Glutamatergic neuron (in vitro differentiated cells): ENCODE data around the gene CNNM1. TPM values are rescaled to one million over a fixed set of nuclear protein-coding genes. Genes with fewer than 3 reads are reported as not detected.

ENCODE experiments used
- DNase-seq: peaks from one replicate; pipeline ENCODE4 v3.0.0; 2022
- H3K27ac Mint-ChIP-seq: one replicate; pipeline ENCODE4 v1.8.0; 2020; ENCODE audit warnings: mild to moderate bottlenecking, mixed read lengths, inconsistent platforms; ENCODE audit not compliant: unreplicated experiment
- H3K27me3 Mint-ChIP-seq: one replicate; pipeline ENCODE4 v1.8.0; 2020; ENCODE audit warnings: mild to moderate bottlenecking, moderate library complexity, mixed read lengths, inconsistent platforms; ENCODE audit not compliant: unreplicated experiment
- H3K36me3 Mint-ChIP-seq: one replicate; pipeline ENCODE4 v1.8.0; 2020; ENCODE audit warnings: mild to moderate bottlenecking, mixed read lengths, inconsistent platforms; ENCODE audit not compliant: unreplicated experiment
- H3K4me1 Mint-ChIP-seq: one replicate; pipeline ENCODE4 v1.8.0; 2020; ENCODE audit warnings: mild to moderate bottlenecking, low read depth, mixed read lengths, inconsistent platforms; ENCODE audit not compliant: unreplicated experiment
- H3K4me3 Mint-ChIP-seq: one replicate; pipeline ENCODE4 v1.8.0; 2020; ENCODE audit warnings: mild to moderate bottlenecking, mixed read lengths, inconsistent platforms; ENCODE audit not compliant: unreplicated experiment
- H3K9me3 Mint-ChIP-seq: one replicate; pipeline ENCODE4 v1.8.0; 2020; ENCODE audit warnings: mild to moderate bottlenecking, moderate library complexity, mixed read lengths, inconsistent platforms; ENCODE audit not compliant: unreplicated experiment
- total RNA-seq: library from RNA; stranded (reverse); fragmentation: NEBNext Ultra II Directional; extraction: Animal tissue kit (Norgen Biotek cat#: 25700); gene quantifications from one replicate; pipeline ENCODE4 v1.2.1, GENCODE V29; 2021; ENCODE audit not compliant: unreplicated experiment
- TF ChIP-seq, protein P1 (sequence below): fragments of 200-600 bp; sonication (generic); IDR thresholded peaks from one replicate; pipeline ENCODE4 v1.5.0; 2021; ENCODE audit not compliant: partially characterized antibody, unreplicated experiment

CNNM1 gene
- total RNA-seq, 1 donor from 2014 or later, result 0.10 TPM

DNA sequence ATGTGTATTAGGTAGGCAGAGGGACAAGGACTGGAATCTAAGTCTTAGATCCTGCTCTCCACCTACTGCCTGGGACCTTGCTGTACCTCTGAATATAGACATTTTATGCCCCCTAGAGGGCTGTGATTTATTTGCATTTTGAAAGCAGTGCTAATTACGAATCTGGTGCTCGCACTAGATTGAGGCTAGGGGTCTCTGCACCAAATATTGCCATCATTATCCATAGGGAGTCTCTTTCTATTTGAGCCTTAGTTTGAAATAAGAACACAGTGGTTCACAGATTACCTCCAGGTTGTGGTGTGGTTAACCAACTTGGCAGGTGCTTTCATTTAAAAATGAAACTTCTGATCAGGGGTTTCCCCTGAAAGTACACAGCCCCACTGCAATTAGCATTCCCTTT, 41.8 kb downstream of the CNNM1 start:
- H3K4me1 Mint-ChIP-seq, result no peaks in the 10 kb centered on the region
- no peak overlapping the region for H3K4me3 Mint-ChIP-seq
- TF ChIP-seq, protein P1, sequence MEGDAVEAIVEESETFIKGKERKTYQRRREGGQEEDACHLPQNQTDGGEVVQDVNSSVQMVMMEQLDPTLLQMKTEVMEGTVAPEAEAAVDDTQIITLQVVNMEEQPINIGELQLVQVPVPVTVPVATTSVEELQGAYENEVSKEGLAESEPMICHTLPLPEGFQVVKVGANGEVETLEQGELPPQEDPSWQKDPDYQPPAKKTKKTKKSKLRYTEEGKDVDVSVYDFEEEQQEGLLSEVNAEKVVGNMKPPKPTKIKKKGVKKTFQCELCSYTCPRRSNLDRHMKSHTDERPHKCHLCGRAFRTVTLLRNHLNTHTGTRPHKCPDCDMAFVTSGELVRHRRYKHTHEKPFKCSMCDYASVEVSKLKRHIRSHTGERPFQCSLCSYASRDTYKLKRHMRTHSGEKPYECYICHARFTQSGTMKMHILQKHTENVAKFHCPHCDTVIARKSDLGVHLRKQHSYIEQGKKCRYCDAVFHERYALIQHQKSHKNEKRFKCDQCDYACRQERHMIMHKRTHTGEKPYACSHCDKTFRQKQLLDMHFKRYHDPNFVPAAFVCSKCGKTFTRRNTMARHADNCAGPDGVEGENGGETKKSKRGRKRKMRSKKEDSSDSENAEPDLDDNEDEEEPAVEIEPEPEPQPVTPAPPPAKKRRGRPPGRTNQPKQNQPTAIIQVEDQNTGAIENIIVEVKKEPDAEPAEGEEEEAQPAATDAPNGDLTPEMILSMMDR, result peak; percentile 52
- peaks cover 4% of the 10 kb centered on the region for H3K27me3 Mint-ChIP-seq
- peaks cover 2% of the 10 kb centered on the region for H3K9me3 Mint-ChIP-seq
- no peaks in the 10 kb centered on the region for H3K36me3 Mint-ChIP-seq
- no peak for DNase-seq
- no peak overlapping the region for H3K27ac Mint-ChIP-seq

DNA sequence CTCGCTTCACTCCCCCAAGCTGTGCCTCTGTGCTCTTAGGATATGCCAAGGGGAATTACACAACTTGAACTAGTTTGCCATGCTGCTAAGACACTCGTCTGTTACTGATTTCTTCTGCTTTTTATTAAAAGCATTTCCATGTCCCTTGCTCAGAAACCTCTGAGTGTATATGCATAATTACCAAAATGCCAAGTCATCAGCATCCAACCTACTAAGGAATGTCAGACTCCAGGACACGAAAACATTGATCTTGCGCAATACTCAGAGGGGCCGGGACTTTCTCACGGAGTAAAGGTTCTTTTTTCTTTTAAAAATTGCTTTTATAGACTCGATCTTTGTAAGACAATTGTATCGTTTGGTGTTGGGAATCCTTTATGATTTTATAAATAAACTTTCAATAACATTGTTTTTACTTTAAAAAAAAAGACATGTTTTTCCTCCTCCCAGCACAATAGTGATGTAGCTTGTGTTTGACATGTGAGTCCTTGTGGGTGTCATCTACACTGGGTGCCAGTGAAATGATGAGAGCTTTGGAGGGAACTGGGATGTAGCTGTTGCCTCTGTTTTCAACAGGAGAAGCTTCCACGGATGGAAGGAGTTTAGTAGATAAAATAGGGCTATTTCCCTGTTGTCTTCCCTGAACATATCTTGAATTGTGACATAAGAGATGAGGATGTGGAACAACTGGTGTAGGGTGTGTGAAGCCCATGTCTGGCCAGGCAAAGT, 43.6 kb downstream of the CNNM1 start:
- DNase-seq, result no peak
- H3K27ac Mint-ChIP-seq, result no peak overlapping the region
- TF ChIP-seq, protein P1, result no peak
- peaks cover 2% of the 10 kb centered on the region for H3K9me3 Mint-ChIP-seq
- H3K27me3 Mint-ChIP-seq, result peaks cover 4% of the 10 kb centered on the region
- no peaks in the 10 kb centered on the region for H3K4me1 Mint-ChIP-seq
- no peak overlapping the region for H3K4me3 Mint-ChIP-seq
- no peaks in the 10 kb centered on the region for H3K36me3 Mint-ChIP-seq

DNA sequence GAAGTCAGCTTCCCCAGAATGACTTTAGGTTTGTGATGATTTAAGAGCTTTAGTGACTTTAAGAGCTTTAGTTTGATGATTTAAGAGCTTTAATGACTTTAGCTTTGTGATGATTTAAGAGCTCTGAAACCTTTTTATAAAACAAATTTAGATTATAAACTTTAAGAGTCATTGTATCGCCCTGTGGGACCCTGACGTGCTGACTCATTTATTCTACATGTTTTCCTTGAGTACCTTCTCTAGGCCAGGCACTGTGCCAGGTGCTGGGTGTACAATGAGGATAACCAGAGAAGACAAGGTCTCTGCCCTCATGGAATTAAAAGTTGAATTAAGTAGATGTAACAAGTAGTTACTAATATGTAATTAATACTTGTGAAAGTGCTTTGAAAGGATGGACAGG, 45.4 kb downstream of the CNNM1 start:
- DNase-seq, result no peak
- H3K36me3 Mint-ChIP-seq, result no peaks in the 10 kb centered on the region
- TF ChIP-seq, protein P1, result no peak
- peaks cover 2% of the 10 kb centered on the region for H3K27me3 Mint-ChIP-seq
- H3K4me3 Mint-ChIP-seq, result no peak overlapping the region
- H3K4me1 Mint-ChIP-seq, result no peaks in the 10 kb centered on the region
- no peak overlapping the region for H3K27ac Mint-ChIP-seq
- peaks cover 2% of the 10 kb centered on the region for H3K9me3 Mint-ChIP-seq

DNA sequence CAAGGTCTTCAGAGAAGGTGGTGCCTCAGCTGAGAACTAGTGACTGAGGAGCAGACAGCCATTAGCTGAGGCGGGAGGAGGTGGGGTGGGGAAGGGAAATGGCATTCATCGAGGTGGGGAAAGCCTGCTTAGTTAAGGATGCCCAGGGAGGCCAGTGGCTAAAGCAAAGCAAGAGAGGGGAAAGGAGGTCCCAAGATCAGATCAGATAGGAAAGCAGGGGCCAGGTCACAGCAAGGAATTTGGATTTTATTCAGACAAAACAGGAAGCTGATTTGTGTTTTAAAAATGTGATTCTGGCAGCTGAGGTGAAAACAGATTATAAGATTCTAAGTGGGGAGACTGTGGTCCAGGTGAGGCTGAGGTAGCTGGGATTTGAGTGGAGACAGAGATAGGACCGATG, 45.8 kb downstream of the CNNM1 start:
- no peaks in the 10 kb centered on the region for H3K4me1 Mint-ChIP-seq
- peaks cover 2% of the 10 kb centered on the region for H3K9me3 Mint-ChIP-seq
- no peaks in the 10 kb centered on the region for H3K36me3 Mint-ChIP-seq
- DNase-seq, result no peak
- H3K4me3 Mint-ChIP-seq, result no peak overlapping the region
- no peak overlapping the region for H3K27ac Mint-ChIP-seq
- no peaks in the 10 kb centered on the region for H3K27me3 Mint-ChIP-seq
- TF ChIP-seq, protein P1, result no peak

DNA sequence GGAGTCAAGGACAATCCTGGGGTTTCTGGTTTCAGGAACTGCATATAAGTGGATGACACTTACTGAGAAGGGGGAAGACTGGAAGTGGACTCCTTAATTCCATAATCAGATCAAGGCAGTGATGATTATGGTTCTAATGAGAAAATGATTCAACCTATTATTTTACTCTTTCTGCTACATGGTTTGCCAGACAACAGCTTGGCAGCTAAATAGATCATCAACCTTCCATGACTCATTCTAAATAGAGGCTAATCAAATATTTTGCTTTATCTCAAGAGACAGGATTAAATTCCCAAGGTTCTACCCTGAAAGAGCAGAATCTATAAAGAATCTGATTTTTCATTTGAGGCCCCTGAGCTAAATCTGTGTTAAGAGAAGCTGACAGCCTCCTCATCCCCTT, 46.3 kb downstream of the CNNM1 start:
- Mint-ChIP-seq H3K9me3 (peaks cover 2% of the 10 kb centered on the region), H3K4me1 (no peaks in the 10 kb centered on the region), H3K27me3 (no peaks in the 10 kb centered on the region), H3K27ac (no peak overlapping the region), H3K4me3 (no peak overlapping the region), H3K36me3 (no peaks in the 10 kb centered on the region)
- DNase-seq, result no peak
- TF ChIP-seq, protein P1, result no peak
